Renal cortex interstitium (tissue), 11 donors: ENCODE measurements around the gene UBXN7. TPM values are rescaled to one million over a fixed set of nuclear protein-coding genes. Genes with fewer than 3 reads are reported as not detected.
"Not testable (repeated sequence)": the region's sequence is repeated elsewhere in the genome, so short reads cannot be mapped to it uniquely, and the experiment has no call there.

Source experiments
- DNase-seq, 11 donors: peaks; one replicate each; pipeline ENCODE4 v3.0.0-alpha.2; 2013; ENCODE audit warnings: low read depth in 9 of 11, low spot score in 4 of 11; ENCODE audit errors: extremely low read depth in 1 of 11
- polyA plus RNA-seq, 3 donors: library from polyadenylated mRNA; unstranded; fragments of 120-200 nt; gene quantifications; one replicate each; pipeline ENCODE4 v1.2.1, GENCODE V29; 2013; ENCODE audit not compliant: insufficient read length in 3 of 3

The UBXN7 gene
- polyA plus RNA-seq, 3 donors = 32.7 to 38.7 (median 34.3) TPM

- no peak for DNase-seq
Observed at GRCh38 chr3:196428041-196428440, 4.2 kb downstream of the UBXN7 start.

GRCh38 chr3:196424421-196424820, 7.8 kb downstream of the UBXN7 start:
- not testable (repeated sequence) for DNase-seq

- DNase-seq = no peak
Observed at GRCh38 chr3:196423044-196423781, 9.0 kb downstream of the UBXN7 start.

GRCh38 chr3:196421668-196422067, 10.6 kb downstream of the UBXN7 start:
- not testable (repeated sequence) for DNase-seq

- no peak for DNase-seq
Observed at GRCh38 chr3:196419386-196419785, 12.8 kb downstream of the UBXN7 start.

- no peak for DNase-seq
Observed at GRCh38 chr3:196418601-196419000, 13.6 kb downstream of the UBXN7 start.

- no peak for DNase-seq
Observed at GRCh38 chr3:196414469-196414868, 17.8 kb downstream of the UBXN7 start.

- no peak for DNase-seq
Observed at GRCh38 chr3:196412704-196413103, 19.5 kb downstream of the UBXN7 start.

- no peak for DNase-seq
Observed at GRCh38 chr3:196409409-196409808, 22.8 kb downstream of the UBXN7 start.

- DNase-seq = no peak
Observed at GRCh38 chr3:196408565-196409300, 23.5 kb downstream of the UBXN7 start.

GRCh38 chr3:196406811-196407470, 25.3 kb downstream of the UBXN7 start:
- no peak for DNase-seq

GRCh38 chr3:196400331-196400730, 31.9 kb downstream of the UBXN7 start:
- DNase-seq = no peak

- no peak for DNase-seq
Observed at GRCh38 chr3:196399485-196399945, 32.7 kb downstream of the UBXN7 start.

- DNase-seq = no peak
Observed at GRCh38 chr3:196398782-196399181, 33.4 kb downstream of the UBXN7 start.

- DNase-seq = no peak
Observed at GRCh38 chr3:196397941-196398340, 34.3 kb downstream of the UBXN7 start.

- no peak for DNase-seq
Observed at GRCh38 chr3:196390116-196390515, 42.1 kb downstream of the UBXN7 start.

- DNase-seq = peak in 1 of 11 donors; percentile 2
Observed at GRCh38 chr3:196388956-196389355, 43.3 kb downstream of the UBXN7 start.

- DNase-seq = not testable (repeated sequence)
Observed at GRCh38 chr3:196387941-196388340, 44.3 kb downstream of the UBXN7 start.

- DNase-seq = not testable (repeated sequence)
Observed at GRCh38 chr3:196386797-196387196, 45.4 kb downstream of the UBXN7 start.

GRCh38 chr3:196386034-196386433, 46.2 kb downstream of the UBXN7 start:
- not testable (repeated sequence) for DNase-seq
